ENCODE measurements around the gene PRM1.

PRM1 gene, protein sequence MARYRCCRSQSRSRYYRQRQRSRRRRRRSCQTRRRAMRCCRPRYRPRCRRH
- total RNA-seq, result 0 reads per million in 18 experiments

DNA sequence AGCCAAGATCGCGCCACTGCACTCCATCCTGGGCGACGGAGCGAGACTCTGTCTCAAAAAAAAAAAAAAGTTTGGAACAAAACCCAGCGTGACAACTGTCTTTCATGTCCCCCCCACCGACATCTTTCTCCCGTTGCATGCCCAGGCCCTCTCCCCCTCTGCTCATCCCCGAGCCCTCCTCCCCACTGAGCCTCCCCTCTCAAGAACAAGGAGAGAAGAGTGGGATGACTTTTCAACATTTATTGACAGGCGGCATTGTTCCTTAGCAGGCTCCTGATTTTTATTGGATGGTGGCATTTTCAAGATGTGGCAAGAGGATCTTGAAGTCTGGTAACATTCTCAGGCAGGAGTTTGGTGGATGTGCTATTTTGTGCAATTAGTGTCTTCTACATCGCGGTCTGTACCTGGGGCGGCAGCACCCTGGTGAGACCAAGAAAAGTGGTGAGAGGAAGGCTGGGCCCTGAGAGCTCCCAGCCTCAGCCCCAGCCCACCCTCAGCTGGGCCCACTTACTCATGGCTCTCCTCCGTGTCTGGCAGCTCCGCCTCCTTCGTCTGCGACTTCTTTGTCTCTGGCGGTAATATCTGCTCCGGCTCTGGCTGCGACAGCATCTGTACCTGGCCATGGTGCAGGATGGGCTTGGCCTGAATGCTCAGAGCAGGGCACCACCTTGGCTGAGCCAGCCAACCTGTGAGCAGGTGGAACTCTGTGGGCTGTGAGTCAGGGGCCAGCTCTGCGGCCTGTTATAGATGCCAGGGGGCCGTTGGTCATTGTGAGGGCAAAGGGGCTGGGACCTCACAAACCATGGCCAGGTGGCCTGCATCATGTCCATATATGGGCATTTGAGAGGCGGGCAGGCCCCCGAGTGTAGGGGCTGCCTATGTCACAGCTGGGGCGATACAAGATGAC is at the start of gene PRM1:
Gene PRM1, minus strand, starts transcription at position 715 of the 907 bp plus-strand sequence. Its CDS starts 92 bp downstream, at position 623.
- no peak for DNase-seq

DNA sequence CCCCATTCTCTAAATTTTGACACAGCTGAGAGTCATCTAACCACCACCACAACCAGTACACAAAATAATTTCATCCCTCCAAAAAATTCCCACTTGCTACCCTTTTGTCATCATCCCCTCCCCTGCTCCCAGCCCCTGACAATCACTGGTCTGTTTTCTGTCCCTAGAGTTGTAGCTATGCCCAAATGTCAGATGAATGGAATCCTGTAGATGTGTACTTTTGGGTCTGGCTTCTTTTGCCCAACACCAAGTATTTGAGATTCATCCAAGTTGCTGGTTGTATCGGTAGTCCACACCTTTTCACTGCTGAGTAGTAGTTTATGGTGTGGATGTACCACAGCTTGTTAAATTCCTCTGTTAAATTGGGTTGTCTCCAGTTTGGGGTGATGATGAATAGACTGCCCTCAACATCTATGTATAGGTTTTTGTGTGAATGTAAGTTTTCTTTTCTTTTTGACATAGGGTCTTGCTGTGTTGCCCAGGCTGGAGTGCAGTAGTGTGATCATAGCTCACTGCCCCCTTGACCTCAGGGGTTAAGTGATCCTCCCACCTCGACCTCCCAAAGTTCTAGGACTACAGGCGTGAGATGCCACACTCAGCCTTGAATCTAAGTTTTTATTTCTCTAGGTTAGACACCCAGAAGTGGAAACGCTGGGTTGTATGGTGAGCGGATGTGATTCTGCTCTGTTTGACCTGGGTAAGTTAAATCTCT is 49.6 kb upstream of the PRM1 start:
- no peak for DNase-seq

DNA sequence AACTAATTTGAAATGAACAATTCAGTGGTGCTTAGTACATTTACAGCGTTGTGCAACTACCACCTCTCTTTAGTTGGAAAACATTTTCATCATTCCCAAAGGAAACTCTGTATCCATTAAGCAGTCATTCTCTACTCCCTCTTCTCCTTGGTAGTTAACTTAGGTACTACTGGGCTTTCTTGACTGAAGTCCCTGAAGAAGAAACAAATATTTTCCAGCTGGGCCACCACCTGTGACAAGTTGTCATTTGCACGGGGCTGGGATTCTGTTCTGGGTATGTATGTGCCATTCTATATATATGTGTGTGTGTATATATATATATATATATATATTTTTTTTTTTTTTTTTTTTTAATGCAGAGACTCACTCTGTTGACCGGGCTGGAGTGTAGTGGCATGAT is 48.8 kb upstream of the PRM1 start:
- no peak for DNase-seq

DNA sequence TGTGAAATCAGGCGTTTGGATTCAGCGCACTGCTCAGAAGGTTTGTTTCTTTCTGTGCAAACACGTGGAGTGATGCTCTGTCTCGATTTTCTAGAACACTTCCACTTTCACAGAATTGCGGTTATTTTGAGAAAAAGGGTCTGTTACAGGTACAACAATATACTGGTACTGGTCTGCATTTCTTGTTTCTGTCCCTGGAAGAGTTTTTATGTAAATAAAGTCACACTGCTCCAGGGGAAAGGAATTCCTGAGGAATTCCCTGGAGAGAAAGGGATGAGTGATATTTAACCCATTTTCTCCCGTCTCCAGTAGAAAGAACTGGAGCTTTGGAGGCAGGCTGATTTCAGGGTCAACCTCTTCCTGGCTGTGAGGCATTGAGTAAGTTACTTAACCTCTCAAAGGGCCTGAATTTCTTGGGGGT is 48.0 kb upstream of the PRM1 start:
- no peak for DNase-seq

DNA sequence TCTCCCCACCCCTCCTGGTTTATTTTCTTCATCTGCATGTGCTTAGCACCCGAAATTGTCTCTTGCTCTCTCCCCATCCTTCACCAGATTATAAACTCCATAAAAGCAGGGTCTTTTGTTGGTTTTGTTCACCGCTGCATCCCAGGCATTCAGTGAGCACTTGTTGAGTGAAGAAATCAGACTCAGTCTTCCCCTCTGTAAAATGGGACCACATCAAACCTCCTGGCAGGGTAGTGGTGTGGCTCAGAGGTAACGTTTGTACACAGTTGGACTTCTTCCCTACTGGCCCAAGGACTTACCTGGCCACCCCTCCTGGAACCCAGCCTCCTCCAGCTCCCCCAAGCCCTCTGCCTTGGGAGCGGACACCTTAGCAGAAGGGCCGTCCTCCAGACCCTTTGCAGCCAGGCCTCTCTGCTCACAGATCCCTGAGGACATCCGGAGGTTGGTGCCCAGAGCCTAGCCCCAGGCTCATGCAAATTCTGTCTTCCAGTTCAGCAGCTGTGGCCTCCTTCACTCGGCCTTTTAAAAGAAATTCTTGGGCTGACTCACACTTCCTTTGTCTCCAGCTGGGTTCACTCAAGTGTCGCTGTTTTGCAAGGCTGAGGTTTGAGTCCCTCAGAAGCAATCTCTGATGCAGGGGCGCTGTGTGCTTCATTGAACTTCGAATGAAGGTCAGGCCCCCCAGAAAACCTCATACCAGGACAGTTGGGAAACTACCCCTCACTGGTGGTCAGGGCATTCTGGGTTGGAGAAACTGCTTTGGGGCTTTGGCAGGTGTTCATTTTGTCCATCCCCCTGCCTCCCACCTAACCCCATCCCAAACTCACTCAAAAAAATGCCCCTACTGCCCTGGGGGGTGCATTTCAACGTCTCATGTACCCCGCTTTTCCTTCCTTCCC is 47.3 kb upstream of the PRM1 start:
- DNase-seq, result peak; percentile 82 to 83

DNA sequence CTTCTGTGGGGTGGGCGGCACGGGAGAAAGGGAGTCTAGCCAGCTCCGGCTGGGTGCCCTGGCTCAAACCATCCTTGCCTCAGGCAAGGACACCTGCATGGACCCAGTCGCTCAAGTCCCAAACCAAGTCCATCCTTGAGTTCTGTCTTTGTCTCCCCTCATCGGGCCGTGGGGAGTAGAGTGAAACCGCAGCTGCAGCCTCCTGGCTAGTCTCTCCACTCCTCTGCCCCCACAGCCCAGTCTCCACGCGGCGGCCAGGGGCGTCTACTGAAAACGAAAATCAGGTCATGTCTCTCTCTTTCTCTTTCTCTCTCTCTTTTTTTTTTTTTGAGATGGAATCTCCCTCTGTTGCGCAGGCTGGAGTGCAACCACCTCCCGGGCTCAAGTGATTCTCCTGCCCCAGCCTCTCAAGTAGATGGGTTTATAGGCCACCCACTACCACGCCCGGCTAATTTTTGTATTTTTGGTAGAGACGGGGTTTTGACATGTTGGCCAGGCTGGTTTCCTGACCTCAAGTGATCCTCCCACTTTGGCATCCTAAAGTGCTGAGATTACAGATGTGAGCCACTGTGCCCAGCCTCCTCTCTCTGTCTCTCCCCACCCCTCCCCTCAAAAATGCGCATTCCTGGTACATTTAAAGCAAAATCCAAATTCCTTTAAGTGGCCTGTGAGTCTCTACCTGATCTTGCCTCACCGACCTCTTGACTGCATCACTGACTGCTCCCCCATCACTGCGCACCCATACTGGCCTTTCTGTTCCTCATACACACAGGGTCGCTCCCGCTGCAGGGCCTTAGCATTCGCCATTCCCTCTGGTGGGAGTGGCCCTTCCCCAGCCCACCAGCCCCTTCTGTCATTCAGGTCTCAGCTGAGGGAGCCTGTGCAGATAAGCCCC is 46.4 kb upstream of the PRM1 start:
- DNase-seq, result no peak

DNA sequence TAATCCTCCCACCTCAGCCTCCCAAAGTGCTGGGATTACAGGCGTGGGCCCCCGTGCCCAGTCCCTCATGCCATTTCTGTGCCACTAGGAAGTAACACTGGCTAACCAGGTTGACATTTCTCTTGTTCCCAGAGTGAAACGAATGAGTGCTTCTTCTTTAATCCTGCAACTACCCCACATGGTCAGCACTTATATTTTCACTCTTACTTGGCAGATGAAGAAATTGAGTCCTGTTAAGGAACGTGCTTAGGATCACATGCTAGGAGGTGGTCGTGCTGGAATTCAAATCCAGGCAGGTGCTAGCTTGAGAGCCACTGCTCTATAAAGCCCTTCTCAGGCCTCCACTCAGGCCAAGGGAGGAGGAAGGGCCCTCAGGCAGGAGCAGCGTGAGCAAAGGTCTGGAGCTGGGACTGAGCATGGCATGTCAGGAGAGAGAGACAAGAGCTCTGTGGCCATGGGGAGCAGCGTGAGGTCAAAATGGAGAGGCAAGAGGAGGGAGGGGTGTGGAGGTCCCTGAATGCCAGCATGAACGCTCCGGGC is 45.7 kb upstream of the PRM1 start:
- no peak for DNase-seq

DNA sequence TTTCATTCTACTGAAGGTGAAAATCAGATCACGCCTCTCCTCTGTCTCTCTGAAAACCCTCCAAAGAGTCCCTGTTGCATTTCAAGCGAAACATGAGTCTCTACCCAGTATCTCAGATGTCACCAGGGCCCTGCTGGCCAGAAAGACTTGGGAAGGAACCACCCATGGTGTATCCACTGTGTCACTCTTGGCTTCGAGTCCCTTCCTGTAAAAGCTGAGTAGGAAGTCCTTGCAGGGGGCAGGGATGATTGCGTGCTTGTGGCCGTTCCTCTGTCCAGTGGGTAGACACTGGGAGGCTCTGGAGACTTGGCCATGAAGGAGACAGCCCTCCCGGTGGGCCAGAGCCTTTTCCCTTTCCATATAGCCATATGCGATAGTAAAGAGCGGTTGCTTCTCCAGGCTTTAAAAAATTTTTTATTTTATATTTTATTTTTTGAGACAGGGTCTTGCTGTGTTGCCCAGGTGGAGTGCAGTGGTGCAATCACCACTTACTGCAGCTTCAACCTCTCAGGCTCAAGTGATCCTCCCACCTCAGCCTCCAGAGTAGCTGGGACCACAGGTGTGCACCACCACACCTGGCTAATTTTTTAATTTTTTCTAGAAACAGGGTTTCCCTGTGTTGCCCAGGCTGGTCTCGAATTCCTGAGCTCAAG is 45.1 kb upstream of the PRM1 start:
- peak; percentile 59 to 83 for DNase-seq

DNA sequence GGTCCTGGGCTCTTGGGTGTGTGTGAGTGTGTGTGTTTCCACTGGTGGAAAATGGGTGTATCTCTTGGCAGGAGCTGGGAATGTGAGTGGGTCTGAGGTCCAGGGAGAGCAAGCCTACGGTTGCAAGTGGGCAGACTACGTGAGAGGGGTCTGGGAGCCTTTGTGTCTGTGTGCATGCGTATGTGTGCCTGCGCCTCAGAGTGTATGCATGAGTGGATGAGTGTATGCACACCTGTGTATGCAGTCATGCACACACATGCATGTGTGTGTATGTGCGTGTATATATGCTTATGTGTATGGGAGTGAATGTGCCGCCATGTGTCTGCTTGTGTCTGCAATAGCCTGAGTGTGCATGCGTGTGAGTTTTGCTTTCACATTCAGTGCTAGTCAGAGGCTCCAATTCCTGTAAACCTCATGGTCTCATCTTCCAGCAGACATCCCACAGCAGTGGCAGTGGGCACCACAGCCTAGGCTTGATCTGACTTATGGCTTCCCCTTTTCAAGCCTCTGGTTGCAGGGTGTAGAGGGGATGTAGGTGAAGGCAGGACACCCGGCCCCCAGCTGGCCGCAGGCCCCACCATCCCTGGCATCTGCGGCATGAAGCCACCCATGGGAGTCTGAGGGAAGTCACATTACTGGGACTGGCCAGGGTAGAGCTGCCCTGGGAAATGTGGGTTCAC is 44.4 kb upstream of the PRM1 start:
- peak; percentile 44 to 64 for DNase-seq

DNA sequence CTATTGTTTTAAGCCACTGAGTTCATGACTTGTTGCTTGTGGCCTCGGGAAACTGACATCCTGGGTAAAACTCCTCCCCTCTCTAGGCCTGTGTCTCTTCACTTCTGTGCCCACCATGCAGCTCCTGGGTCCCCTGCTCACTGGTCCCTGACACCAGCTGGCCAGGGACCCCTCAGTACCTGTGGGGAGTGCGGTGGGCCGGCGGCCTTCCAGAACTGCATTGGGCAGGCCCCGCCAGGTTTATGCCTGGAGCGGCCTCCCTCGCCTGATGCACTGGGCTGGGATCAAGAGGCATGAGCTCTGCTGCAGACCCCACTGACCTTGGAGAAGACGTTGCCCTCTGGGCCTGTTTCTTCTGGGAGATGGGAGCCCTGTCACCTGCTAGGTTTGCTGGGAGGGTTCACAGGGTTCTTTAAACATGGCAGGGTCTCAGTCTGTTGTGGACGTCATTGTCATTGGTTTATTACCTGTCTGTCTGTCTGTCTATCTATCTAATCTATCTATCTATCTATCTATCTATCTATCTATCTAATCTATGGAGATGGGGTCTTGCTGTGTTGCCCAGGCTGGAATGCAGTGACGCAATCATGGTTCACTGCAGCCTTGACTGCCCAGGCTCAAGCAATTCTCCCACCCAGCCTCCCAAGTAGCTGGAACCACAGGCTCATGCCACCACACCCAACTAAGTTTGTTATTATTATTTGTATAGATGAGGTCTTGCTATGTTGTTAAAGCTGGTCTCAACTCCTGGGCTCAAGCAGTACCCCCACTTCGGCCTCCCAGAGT is 42.6 kb upstream of the PRM1 start:
- DNase-seq, result no peak

DNA sequence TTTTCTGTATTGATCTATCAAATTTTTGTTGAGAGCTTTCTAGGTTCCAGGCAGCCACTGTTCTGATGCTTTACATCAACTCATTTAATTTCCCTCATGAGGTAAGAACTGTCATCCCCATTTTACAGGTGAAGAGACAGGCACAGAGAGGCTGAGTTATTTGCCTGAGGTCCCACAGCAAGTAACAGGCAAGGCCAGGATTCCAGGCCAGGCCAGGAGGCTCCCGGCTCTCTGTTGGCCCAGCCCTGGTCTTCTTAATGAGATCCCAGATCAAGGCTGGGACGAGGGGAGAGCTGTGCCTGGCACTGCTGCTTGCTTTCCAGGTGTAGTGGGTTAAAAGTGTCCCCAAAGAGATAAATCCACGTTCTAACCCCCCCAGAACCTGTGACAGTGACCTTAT is 41.7 kb upstream of the PRM1 start:
- DNase-seq, result no peak

DNA sequence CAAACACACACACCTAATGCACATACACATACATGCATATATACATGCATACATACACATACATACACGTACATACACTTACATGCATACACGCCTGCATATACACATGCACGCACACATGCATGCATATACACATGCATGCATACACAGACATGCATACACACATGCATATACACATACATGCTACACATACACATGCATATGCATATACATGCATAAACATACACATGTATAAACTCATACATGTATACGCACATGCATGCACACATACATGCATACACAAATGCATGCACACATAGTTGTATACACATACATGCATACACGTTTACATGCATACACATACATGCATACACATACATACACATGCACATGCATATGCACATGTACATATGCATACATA is 40.5 kb upstream of the PRM1 start:
- no peak for DNase-seq

DNA sequence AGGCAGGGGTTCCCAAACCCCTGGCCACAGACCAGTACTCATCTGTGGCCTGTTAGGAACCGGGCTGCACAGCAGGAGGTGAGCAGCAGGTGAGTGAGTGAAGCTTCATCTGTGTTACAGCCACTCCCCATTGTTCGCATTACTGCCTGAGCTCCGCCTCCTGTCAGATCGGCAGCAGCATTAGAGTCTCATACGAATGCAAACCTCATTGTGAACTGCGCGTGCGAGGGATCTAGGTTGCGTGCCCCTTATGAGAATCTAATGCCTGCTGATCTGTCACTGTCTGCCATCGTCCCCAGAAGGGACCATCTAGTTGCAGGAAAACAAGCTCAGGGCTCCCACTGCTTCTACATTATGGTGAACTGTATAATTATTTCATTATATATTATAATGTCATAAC is 39.0 kb upstream of the PRM1 start:
- no peak for DNase-seq

DNA sequence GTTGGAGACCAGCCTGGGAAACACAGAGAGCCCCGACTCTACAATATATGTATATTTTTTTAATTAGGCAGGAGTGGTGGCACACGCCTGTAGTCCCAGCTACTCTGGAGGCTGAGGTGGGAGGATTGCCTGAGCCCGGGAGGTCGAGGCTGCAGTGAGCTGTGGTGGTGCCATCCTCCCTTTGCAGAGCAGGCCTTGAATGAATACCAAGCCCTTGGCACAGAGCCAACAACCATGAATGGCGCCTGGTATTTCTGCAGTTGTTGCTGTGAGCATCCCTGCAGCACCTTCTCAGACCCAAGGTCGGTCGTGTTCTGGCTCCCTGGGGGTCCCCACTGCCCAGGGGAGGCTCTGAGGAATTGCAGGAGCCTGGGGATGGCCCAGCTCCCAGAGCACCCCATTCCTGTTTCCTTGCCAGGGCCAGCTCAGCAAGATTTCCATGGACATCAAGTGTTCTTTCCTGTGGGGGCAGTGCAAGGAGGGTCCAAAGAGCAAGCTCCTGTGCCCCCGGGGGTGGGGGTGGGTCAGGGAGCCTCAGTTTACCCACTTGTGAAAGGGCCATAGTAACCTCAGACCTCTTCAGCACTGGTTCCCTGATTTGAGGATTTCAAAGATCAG is 38.5 kb upstream of the PRM1 start:
- no peak for DNase-seq

DNA sequence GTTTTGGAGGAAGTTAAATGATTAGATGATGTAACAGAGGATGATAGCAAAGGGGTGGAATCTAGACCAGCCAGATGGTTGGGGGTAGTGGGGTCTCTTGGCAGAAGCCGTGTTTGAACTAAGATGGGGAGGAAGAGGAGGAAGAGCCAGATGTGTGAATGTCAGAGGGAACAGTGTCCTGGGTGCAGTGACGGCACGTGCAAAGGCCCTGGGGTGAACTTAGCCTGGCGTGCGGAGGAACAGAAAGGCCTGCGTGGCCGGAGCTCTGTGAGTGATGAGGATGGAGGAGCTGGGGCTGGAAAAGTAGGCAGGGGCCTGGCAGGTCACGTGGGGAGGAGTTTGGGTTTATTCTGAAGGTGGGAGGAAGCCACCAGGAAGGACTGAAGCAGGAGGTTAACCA is 37.7 kb upstream of the PRM1 start:
- no peak for DNase-seq

DNA sequence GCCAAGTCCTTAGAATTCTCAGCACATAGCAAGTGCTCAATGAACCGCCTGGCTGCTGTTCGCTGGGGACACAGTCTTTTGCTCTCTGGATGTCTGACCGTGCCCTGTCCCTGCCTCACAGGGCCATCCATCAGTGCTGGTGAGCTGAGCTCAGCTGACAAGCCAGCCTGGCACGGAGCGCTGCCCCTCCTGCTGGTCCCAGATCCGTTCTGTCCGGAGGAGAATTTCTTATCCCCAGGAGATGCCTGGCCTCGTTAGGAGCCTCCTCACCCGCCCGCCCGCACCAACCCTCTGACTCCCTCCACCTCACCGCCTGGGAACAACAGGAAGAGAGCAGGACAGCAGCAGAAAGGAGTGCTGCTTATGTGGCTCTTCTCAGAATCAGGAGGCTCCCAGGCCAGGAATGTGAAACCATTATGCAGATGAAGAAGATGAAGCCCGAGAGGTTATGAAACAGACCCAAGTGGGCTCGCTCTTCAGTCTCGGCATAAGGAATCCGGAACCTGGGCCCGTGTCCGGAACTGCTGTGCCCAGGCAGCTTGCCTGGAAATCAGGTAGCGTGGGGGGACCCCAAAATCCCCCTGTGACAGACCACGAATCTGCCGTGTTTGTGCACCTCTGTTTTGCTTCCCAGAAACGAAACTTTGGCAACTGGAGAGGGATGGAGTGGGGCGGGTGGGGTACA is 35.3 kb upstream of the PRM1 start:
- no peak for DNase-seq

DNA sequence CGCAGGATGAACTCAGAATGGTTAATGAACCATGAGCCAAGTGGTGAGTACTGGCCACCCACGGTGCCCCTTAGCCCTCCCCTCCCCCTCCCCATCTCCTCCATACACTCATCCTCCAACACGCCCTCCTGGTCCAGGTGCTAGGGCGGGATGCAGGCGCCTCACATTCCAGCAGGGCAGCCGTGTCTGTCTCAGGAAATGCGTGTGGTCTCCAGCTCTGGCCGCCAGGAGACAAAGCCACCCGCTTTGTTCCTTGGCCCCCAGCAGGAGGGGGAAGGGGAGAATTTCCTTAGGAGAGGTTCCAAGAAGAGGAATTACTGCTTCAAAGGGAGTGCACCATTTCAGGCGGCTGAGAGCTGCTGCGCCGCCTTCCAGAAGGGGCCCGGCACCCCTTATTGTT is 34.4 kb upstream of the PRM1 start:
- no peak for DNase-seq

DNA sequence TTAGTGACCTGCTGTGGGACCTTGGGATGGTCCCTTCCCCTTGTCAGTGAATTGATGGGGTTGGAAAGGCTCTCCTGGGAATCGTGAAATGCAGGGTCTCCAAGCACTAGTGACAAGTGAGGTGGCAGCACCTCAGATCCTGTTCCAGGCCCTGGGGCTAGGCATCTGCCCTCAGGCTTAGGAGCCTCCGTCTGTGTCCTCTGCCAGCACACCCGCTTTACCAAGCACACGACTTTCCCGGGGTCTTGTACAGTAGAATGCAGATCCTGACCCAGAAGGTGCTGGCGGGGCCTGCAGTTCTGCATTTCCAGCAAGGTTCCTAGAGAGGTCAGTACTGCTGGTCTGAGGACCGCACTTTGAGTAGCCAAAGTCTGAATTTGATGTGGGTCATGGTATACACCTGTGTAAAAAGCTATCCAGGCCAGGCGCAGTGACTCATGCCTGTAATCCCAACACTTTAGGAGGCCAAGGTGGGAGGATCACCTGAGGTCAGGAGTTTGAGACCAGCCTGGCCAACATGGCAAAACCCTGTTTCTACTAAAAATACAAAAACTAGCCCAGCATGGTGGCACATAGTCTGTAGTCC is 33.3 kb upstream of the PRM1 start:
- no peak for DNase-seq
